H1 (cell line): ENCODE results near the gene DLEC1.

Source experiments
- CEBPB ChIP-seq: IDR thresholded peaks from 2 replicates; pipeline ENCODE4 v1.6.1; 2012; ENCODE audit warnings: low read depth, low read length
- CHD2 ChIP-seq: IDR thresholded peaks from 2 replicates; pipeline ENCODE4 v1.6.1; 2012; ENCODE audit warnings: low read length, improper control_type of control experiment
- CTCF ChIP-seq, 3 experiments: IDR thresholded peaks; 1 replicate in 2 of 3; 2 replicates in 1 of 3; pipeline versions ENCODE4 v1.5.1 to v1.6.1; 2011; ENCODE audit warnings: low read length in 3 of 3, mild to moderate bottlenecking in 3 of 3, inconsistent platforms in 2 of 3, low read depth in 1 of 3, moderate library complexity in 1 of 3; ENCODE audit not compliant: insufficient read depth in 1 of 3; ENCODE audit errors: control extremely low read depth in 1 of 3
- EZH2 ChIP-seq: fragments of 200-600 bp; sonication (generic); IDR thresholded peaks from 2 replicates; pipeline ENCODE4 v1.7.1; 2012; ENCODE audit warnings: low read depth, mild to moderate bottlenecking, moderate library complexity, low read length, inconsistent platforms; ENCODE audit not compliant: severe bottlenecking
- HDAC2 ChIP-seq, 2 experiments: fragments of 300-600 bp in 1 of 2; sonication (generic) in 1 of 2; IDR thresholded peaks; 2 replicates each; pipeline ENCODE4 v1.6.1; 2011 to 2012; ENCODE audit warnings: low read depth in 2 of 2, low read length in 2 of 2, mild to moderate bottlenecking in 2 of 2, moderate library complexity in 2 of 2, borderline replicate concordance in 1 of 2, inconsistent platforms in 1 of 2
- POLR2AphosphoS5 ChIP-seq: IDR thresholded peaks from 2 replicates; pipeline ENCODE4 v1.6.1; 2011; ENCODE audit warnings: low read depth, low read length

GRCh38 chr3:38043486-38043885 lies 4.5 kb downstream of the DLEC1 start:
- no peak for TF ChIP-seq CEBPB
- no peak for TF ChIP-seq CTCF (IDR thresholded peaks at IDR 0.05; ENCODE audit: control extremely low read depth in 1 of 3, insufficient read depth in 1 of 3, low read depth in 1 of 3, low read length in 3 of 3)
- no peak for TF ChIP-seq POLR2AphosphoS5
- no peak for TF ChIP-seq EZH2
- TF ChIP-seq CHD2 = no peak
- TF ChIP-seq HDAC2 (IDR thresholded peaks at IDR 0.05; ENCODE audit: borderline replicate concordance in 1 of 2, low read depth in 2 of 2, low read length in 2 of 2) = no peak
